ENCODE data around the gene DYNLL2. TPM values are rescaled to one million over a fixed set of nuclear protein-coding genes. Genes with fewer than 3 reads are reported as not detected.

DYNLL2 gene
- total and polyA plus RNA-seq, 9 of the 15 experiments (the other 6 are each of a cell fraction or from before 2014, with no cell fraction given): 1.8 to 24.5 (median 13.0) TPM

DNA sequence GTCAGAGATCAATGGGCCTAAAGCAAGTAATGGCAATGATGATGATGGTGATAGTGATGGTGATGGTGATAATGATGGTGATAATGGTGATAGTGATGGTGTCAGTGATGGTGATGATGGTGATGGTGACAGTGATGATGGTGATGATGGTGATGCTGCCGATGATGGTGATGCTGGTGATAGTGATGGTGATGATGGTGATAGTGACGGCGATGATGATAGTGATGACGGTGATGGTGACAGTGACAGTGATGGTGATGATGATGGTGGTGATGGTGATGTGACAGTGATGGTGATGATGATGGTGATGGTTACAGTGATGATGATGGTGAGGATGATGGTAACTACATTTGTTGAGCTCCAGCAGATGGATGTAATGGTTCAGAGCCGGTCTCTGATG, 34.2 kb downstream of the DYNLL2 start (continued):
- TF ChIP-seq PURB (CRISPR knock-in tag; IDR thresholded peaks at IDR 0.05; ENCODE audit: low read depth) (no peak), DIDO1 (tag; IDR thresholded peaks at IDR 0.05; ENCODE audit: low read depth) (no peak), ARHGAP35 (IDR thresholded peaks at IDR 0.05; ENCODE audit: partially characterized antibody) (peak; percentile 15), MCM3 (IDR thresholded peaks at IDR 0.05) (no peak), PML (IDR thresholded peaks at IDR 0.05; ENCODE audit: low read length) (no peak), CTBP1 (IDR thresholded peaks at IDR 0.05; ENCODE audit: borderline replicate concordance) (peak; percentile 48; the same call in 1 of the 2 replicates), DNMT1 (IDR thresholded peaks at IDR 0.05) (no peak), EHMT2 (IDR thresholded peaks at IDR 0.05) (peak; percentile 46; the same call in 1 of the 2 replicates), NR2F6 (CRISPR knock-in tag; IDR thresholded peaks at IDR 0.05) (no peak), TAF9B (IDR thresholded peaks at IDR 0.05; ENCODE audit: partially characterized antibody) (no peak), GABPA (tag; conservative IDR thresholded peaks at IDR 0.05; ENCODE audit: low read depth) (no peak), ZKSCAN3 (CRISPR knock-in tag; IDR thresholded peaks at IDR 0.05) (no peak), PYGO2 (tag; IDR thresholded peaks at IDR 0.05) (no peak), RBM25 (IDR thresholded peaks at IDR 0.05; ENCODE audit: low read depth, low read length, severe bottlenecking) (no peak)
- TF ChIP-seq, protein P1, sequence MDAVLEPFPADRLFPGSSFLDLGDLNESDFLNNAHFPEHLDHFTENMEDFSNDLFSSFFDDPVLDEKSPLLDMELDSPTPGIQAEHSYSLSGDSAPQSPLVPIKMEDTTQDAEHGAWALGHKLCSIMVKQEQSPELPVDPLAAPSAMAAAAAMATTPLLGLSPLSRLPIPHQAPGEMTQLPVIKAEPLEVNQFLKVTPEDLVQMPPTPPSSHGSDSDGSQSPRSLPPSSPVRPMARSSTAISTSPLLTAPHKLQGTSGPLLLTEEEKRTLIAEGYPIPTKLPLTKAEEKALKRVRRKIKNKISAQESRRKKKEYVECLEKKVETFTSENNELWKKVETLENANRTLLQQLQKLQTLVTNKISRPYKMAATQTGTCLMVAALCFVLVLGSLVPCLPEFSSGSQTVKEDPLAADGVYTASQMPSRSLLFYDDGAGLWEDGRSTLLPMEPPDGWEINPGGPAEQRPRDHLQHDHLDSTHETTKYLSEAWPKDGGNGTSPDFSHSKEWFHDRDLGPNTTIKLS (IDR thresholded peaks at IDR 0.05; ENCODE audit: borderline replicate concordance, low read depth): no peak
- TF ChIP-seq, protein P2, sequence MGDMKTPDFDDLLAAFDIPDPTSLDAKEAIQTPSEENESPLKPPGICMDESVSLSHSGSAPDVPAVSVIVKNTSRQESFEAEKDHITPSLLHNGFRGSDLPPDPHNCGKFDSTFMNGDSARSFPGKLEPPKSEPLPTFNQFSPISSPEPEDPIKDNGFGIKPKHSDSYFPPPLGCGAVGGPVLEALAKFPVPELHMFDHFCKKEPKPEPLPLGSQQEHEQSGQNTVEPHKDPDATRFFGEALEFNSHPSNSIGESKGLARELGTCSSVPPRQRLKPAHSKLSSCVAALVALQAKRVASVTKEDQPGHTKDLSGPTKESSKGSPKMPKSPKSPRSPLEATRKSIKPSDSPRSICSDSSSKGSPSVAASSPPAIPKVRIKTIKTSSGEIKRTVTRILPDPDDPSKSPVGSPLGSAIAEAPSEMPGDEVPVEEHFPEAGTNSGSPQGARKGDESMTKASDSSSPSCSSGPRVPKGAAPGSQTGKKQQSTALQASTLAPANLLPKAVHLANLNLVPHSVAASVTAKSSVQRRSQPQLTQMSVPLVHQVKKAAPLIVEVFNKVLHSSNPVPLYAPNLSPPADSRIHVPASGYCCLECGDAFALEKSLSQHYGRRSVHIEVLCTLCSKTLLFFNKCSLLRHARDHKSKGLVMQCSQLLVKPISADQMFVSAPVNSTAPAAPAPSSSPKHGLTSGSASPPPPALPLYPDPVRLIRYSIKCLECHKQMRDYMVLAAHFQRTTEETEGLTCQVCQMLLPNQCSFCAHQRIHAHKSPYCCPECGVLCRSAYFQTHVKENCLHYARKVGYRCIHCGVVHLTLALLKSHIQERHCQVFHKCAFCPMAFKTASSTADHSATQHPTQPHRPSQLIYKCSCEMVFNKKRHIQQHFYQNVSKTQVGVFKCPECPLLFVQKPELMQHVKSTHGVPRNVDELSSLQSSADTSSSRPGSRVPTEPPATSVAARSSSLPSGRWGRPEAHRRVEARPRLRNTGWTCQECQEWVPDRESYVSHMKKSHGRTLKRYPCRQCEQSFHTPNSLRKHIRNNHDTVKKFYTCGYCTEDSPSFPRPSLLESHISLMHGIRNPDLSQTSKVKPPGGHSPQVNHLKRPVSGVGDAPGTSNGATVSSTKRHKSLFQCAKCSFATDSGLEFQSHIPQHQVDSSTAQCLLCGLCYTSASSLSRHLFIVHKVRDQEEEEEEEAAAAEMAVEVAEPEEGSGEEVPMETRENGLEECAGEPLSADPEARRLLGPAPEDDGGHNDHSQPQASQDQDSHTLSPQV (IDR thresholded peaks at IDR 0.05): no peak
